ENCODE data around the gene PEX3.
A peak's percentile ranks its signal among the peaks of the same experiment; 100 is the strongest.
"Not testable (repeated sequence)": the region's sequence is repeated elsewhere in the genome, so short reads cannot be mapped to it uniquely, and the experiment has no call there.

The PEX3 gene

GRCh38 chr6:143450453-143451371 is at the start of gene PEX3, which contains the start of gene ADAT2:
Gene PEX3, plus strand, starts transcription at chr6:143450805. Its CDS starts 238 bp downstream, at chr6:143451043.
Gene ADAT2, minus strand, starts transcription at chr6:143450695. Its CDS starts 37 bp downstream, at chr6:143450658.
- peak; percentile 86 for DNase-seq

GRCh38 chr6:143401068-143401446 is 49.5 kb upstream of the PEX3 start:
- DNase-seq, result no peak

- no peak for DNase-seq
These were observed 48.8 kb upstream of the PEX3 start for GRCh38 chr6:143401636-143402370.

- DNase-seq, result no peak
These were observed 47.8 kb upstream of the PEX3 start for GRCh38 chr6:143402721-143403336.

- DNase-seq, result no peak
These were observed 45.0 kb upstream of the PEX3 start for GRCh38 chr6:143405373-143406154.

GRCh38 chr6:143406673-143407072 is 43.9 kb upstream of the PEX3 start:
- no peak for DNase-seq

- DNase-seq, result no peak
These were observed 42.3 kb upstream of the PEX3 start for GRCh38 chr6:143408151-143408786.

GRCh38 chr6:143408787-143409162 is 41.8 kb upstream of the PEX3 start:
- DNase-seq, result no peak

GRCh38 chr6:143410859-143411270 is 39.7 kb upstream of the PEX3 start:
- no peak for DNase-seq

- DNase-seq, result no peak
These were observed 35.8 kb upstream of the PEX3 start for GRCh38 chr6:143414769-143415168.

GRCh38 chr6:143419526-143419925 is 31.1 kb upstream of the PEX3 start:
- DNase-seq, result no peak

- no peak for DNase-seq
These were observed 24.6 kb upstream of the PEX3 start for GRCh38 chr6:143426026-143426425.

- peak; percentile 56 for DNase-seq
These were observed 23.3 kb upstream of the PEX3 start for GRCh38 chr6:143427109-143427817.

- DNase-seq, result no peak
These were observed 20.6 kb upstream of the PEX3 start for GRCh38 chr6:143429970-143430369.

- no peak for DNase-seq
These were observed 19.4 kb upstream of the PEX3 start for GRCh38 chr6:143431226-143431625.

GRCh38 chr6:143432588-143432987 is 18.0 kb upstream of the PEX3 start:
- no peak for DNase-seq

GRCh38 chr6:143441010-143441409 is 9.6 kb upstream of the PEX3 start:
- no peak for DNase-seq

GRCh38 chr6:143441680-143442545 is 8.7 kb upstream of the PEX3 start:
- no peak for DNase-seq

- no peak for DNase-seq
These were observed 7.5 kb upstream of the PEX3 start for GRCh38 chr6:143443096-143443495.

GRCh38 chr6:143447865-143448264 is 2.7 kb upstream of the PEX3 start:
- not testable (repeated sequence) for DNase-seq
